Lung (tissue), 12 donors: ENCODE results near the gene CORO2A. TPM values are rescaled to one million over a fixed set of nuclear protein-coding genes. Genes with fewer than 3 reads are reported as not detected.
"Not testable (repeated sequence)": the region's sequence is repeated elsewhere in the genome, so short reads cannot be mapped to it uniquely, and the experiment has no call there.

ENCODE experiments used
- ATAC-seq: fragments of 200-7000 bp; cut with Tn5 transposase; one replicate; pipeline ENCODE4 v1.9.1; 2020; ENCODE audit warnings: moderate number of reproducible peaks; ENCODE audit not compliant: insufficient read depth, low FRiP score
- DNase-seq, 3 donors: peaks; one replicate each; pipeline ENCODE4 v3.0.0-alpha.2; 2013 to 2017
- H3K27ac ChIP-seq, 2 donors: one replicate each; pipeline ENCODE4 v1.5.1; 2013; ENCODE audit warnings: mild to moderate bottlenecking in 2 of 2, moderate library complexity in 2 of 2, control low read depth in 1 of 2, inconsistent platforms in 1 of 2, low read depth in 1 of 2, low read length in 1 of 2
- H3K27me3 ChIP-seq, 3 donors: one replicate each; pipeline ENCODE4 v1.5.1; 2013; ENCODE audit warnings: low read length in 2 of 3; ENCODE audit not compliant: control insufficient read depth in 3 of 3, insufficient read depth in 3 of 3
- H3K36me3 ChIP-seq, 4 donors: one replicate each; pipeline ENCODE4 v1.5.1; 2013; ENCODE audit warnings: low read length in 4 of 4, mild to moderate bottlenecking in 1 of 4, moderate library complexity in 1 of 4; ENCODE audit not compliant: control insufficient read depth in 4 of 4, insufficient read depth in 4 of 4
- H3K4me1 ChIP-seq, 5 donors: one replicate each; pipeline ENCODE4 v1.5.1; 2013; ENCODE audit warnings: low read length in 5 of 5, mild to moderate bottlenecking in 2 of 5, moderate library complexity in 1 of 5; ENCODE audit not compliant: control insufficient read depth in 5 of 5, insufficient read depth in 5 of 5
- H3K4me3 ChIP-seq: one replicate; pipeline ENCODE4 v1.5.1; 2013; ENCODE audit warnings: mild to moderate bottlenecking, control low read depth, moderate library complexity
- H3K9ac ChIP-seq, 2 donors: one replicate each; pipeline ENCODE4 v1.5.1; 2013; ENCODE audit warnings: low read length in 2 of 2, control low read depth in 1 of 2; ENCODE audit not compliant: insufficient read depth in 1 of 2
- H3K9me3 ChIP-seq, 4 donors: one replicate each; pipeline ENCODE4 v1.5.1; 2013; ENCODE audit warnings: low read length in 3 of 4, mild to moderate bottlenecking in 1 of 4, moderate library complexity in 1 of 4; ENCODE audit not compliant: control insufficient read depth in 4 of 4, insufficient read depth in 3 of 4
- CTCF ChIP-seq: IDR thresholded peaks from 2 replicates; pipeline ENCODE4 v1.5.1; 2012; ENCODE audit warnings: mild to moderate bottlenecking; ENCODE audit errors: control extremely low read depth, extremely low read depth
- WGBS, 2 donors: extraction: QIAGEN DNeasy Blood & Tissue Kit; methylation state at CpG; one replicate each; pipeline ENCODE4 v1.1.7; 2013; 5-methylcytosine and 5-hydroxymethylcytosine counted together
- polyA plus RNA-seq, 2 donors: library from polyadenylated mRNA; stranded (reverse); fragments of 200-250 nt; gene quantifications; one replicate each; pipeline ENCODE4 v1.2.1, GENCODE V29; 2013
- total RNA-seq, 2 donors: library from RNA; depleted of rRNA in 1 of 2; stranded (reverse); fragments of >200 nt in 1 of 2; gene quantifications; one replicate each; pipeline ENCODE4 v1.2.1, GENCODE V29; 2014 to 2021
- donor health status: control.
- donor health status: control.
- donor health status: Bipolar disorder and iron deficiency.
- donor health status: healthy.
- donor health status: DM: yes; HTN: yes; CAD: no.

CORO2A gene
- total and polyA plus RNA-seq, 4 donors, result 6.8 to 22.3 (median 14.7) TPM

DNA sequence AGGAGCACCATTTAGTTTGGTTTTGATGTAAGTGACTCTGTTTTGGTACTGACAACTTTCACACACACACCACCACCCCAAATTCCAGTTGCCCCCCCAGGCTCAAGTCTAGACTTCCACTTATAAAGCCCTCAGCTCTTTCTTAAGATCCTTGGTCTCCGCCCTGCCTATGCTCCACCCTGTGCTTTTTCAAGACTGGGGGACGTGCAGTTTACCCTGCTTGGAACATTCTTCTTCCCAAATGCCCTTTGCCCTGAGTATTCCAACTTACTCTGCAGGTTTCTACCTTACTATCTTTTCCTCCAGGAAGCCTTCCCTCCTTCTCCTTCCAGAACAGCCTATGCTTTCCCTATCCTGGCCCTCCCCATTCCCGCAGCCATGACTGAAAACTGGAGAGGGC, 72.0 kb downstream of the CORO2A start:
- Histone ChIP-seq H3K4me3 (no peak overlapping the region), H3K9me3 (no peaks in the 10 kb centered on the region), H3K36me3 (peaks cover 0 to 1% (median 0%) of the 10 kb centered on the region in 4 donors), H3K4me1 (peaks cover 0 to 13% (median 0%) of the 10 kb centered on the region in 5 donors), H3K27me3 (no peaks in the 10 kb centered on the region), H3K27ac (peak overlapping the region in 1 of 2 donors; percentile 76), H3K9ac (no peak overlapping the region)
- WGBS, 2 donors, result 31 to 41% methylated on average over 3 of the region's 3 CpGs
- TF ChIP-seq CTCF, result no peak
- no peak for ATAC-seq
- peak in 1 of 3 donors; percentile 19 for DNase-seq

- no peaks in the 10 kb centered on the region for H3K36me3 ChIP-seq
- peak within 1 kb of the TSS in 1 of 2 donors; percentile 94 for H3K27ac ChIP-seq
- DNase-seq (peak; percentile 72 to 85 (median 80)), ATAC-seq (peak; percentile 89)
- H3K9me3 ChIP-seq, result no peaks in the 10 kb centered on the region
- TF ChIP-seq CTCF, result peak; percentile 2
- peaks cover 0 to 13% (median 0%) of the 10 kb centered on the region in 5 donors for H3K4me1 ChIP-seq
- H3K27me3 ChIP-seq, result no peaks in the 10 kb centered on the region
- H3K9ac ChIP-seq, result peak within 1 kb of the TSS in 1 of 2 donors; percentile 66
- H3K4me3 ChIP-seq, result peak within 1 kb of the TSS; percentile 88
- 3 to 5% methylated on average over 71 of the region's 71 CpGs for WGBS, 2 donors
Observed at GRCh38 chr9:98118640-98119601, 73.5 kb downstream of the CORO2A start, which contains the start of gene TRIM14. TSS of gene TRIM14 (minus strand) at chr9:98119222. CDS start at chr9:98119188, 34 bp downstream.

DNA sequence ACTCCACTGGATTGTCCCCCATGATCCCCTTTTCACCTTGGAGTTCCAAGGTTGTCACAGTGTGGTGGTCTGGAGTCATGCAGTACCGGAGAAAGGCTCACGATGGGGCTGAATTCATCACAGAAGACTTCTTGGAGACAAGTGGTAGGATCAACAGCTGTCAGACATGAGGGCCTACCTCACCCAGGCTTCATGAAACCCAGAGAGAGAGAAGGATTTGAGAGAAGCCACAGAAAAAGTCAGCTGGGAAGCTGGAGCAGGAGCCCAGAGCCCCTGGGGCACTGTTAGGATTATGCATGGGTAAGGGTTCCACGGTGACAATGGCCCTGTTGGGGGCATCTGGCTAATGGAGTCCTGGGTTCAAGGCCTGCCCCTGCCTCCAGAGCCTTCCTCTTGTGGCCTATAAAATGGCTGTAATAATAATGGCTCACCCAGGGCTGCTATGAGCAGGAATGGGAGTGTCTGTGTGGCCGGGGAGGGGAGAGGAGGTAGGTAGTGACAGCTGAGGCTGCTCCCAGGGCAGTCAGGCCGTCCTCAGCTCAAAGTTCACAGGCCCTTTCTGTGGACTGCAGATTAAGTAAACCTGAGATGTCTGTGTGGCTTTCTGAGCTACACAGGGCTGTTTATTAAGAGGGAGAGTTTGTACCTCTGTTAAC, 74.3 kb downstream of the CORO2A start:
- 22 to 53% methylated on average over 5 of the region's 5 CpGs for WGBS, 2 donors
- H3K4me1 ChIP-seq, result peaks cover 0 to 13% (median 0%) of the 10 kb centered on the region in 5 donors
- DNase-seq, result peak in 2 of 3 donors; percentile 11 to 21
- ATAC-seq, result no peak
- TF ChIP-seq CTCF, result no peak
- H3K4me3 ChIP-seq, result peak overlapping the region; percentile 88
- no peaks in the 10 kb centered on the region for H3K36me3 ChIP-seq
- H3K27ac ChIP-seq, result peak overlapping the region in 1 of 2 donors; percentile 94
- peak overlapping the region in 1 of 2 donors; percentile 60 for H3K9ac ChIP-seq
- H3K9me3 ChIP-seq, result no peaks in the 10 kb centered on the region
- H3K27me3 ChIP-seq, result no peaks in the 10 kb centered on the region

GRCh38 chr9:98117097-98117496, 75.3 kb downstream of the CORO2A start:
- ATAC-seq, DNase-seq, H3K9ac ChIP-seq, H3K9me3 ChIP-seq, H3K4me3 ChIP-seq, H3K36me3 ChIP-seq, H3K27me3 ChIP-seq, H3K27ac ChIP-seq: not testable (repeated sequence)
- WGBS, 2 donors, result 95 to 98% methylated on average over 6 of the region's 6 CpGs
- H3K4me1 ChIP-seq, result peaks cover 0 to 13% (median 0%) of the 10 kb centered on the region in 5 donors
